Subcutaneous abdominal adipose tissue (tissue), 5 donors: ENCODE results near the gene PPP1R27.
"Not testable (repeated sequence)": the region's sequence is repeated elsewhere in the genome, so short reads cannot be mapped to it uniquely, and the experiment has no call there.

ENCODE experiments used
- H3K27ac ChIP-seq: one replicate; pipeline ENCODE4 v1.7.0; 2013; ENCODE audit warnings: low read depth, mild to moderate bottlenecking, inconsistent platforms, low read length, moderate library complexity
- H3K27me3 ChIP-seq, 5 donors: one replicate each; pipeline ENCODE4 v1.7.0; 2013; ENCODE audit warnings: low read length in 5 of 5, inconsistent platforms in 1 of 5; ENCODE audit not compliant: control insufficient read depth in 5 of 5, insufficient read depth in 4 of 5
- H3K36me3 ChIP-seq, 5 donors: one replicate each; pipeline ENCODE4 v1.7.0; 2013; ENCODE audit warnings: low read length in 5 of 5; ENCODE audit not compliant: control insufficient read depth in 5 of 5, insufficient read depth in 5 of 5
- H3K4me1 ChIP-seq, 5 donors: one replicate each; pipeline ENCODE4 v1.7.0; 2013; ENCODE audit warnings: low read length in 5 of 5, mild to moderate bottlenecking in 3 of 5, moderate library complexity in 1 of 5; ENCODE audit not compliant: control insufficient read depth in 5 of 5, insufficient read depth in 5 of 5
- H3K4me3 ChIP-seq, 5 donors: one replicate each; pipeline ENCODE4 v1.7.0; 2013; ENCODE audit warnings: low read length in 5 of 5, low read depth in 1 of 5
- H3K9ac ChIP-seq, 5 donors: one replicate each; pipeline ENCODE4 v1.7.0; 2013; ENCODE audit warnings: low read length in 5 of 5, mild to moderate bottlenecking in 4 of 5, moderate library complexity in 3 of 5
- H3K9me3 ChIP-seq, 5 donors: one replicate each; pipeline ENCODE4 v1.7.0; 2013; ENCODE audit warnings: low read length in 5 of 5; ENCODE audit not compliant: control insufficient read depth in 5 of 5
- donor health status: healthy.
- donor health status: healthy.
- donor health status: healthy.
- donor health status: healthy.
- donor health status: healthy.

The PPP1R27 gene

GRCh38 chr17:81841866-81842265, 7.0 kb upstream of the PPP1R27 start:
- H3K9ac ChIP-seq: no peak overlapping the region
- H3K36me3 ChIP-seq: peaks cover 0 to 46% (median 44%) of the 10 kb centered on the region in 5 donors
- peaks cover 0 to 7% (median 0%) of the 10 kb centered on the region in 5 donors for H3K4me1 ChIP-seq
- H3K27ac ChIP-seq: no peak overlapping the region
- H3K9me3 ChIP-seq: no peaks in the 10 kb centered on the region
- H3K4me3 ChIP-seq: no peak overlapping the region
- no peaks in the 10 kb centered on the region for H3K27me3 ChIP-seq

DNA sequence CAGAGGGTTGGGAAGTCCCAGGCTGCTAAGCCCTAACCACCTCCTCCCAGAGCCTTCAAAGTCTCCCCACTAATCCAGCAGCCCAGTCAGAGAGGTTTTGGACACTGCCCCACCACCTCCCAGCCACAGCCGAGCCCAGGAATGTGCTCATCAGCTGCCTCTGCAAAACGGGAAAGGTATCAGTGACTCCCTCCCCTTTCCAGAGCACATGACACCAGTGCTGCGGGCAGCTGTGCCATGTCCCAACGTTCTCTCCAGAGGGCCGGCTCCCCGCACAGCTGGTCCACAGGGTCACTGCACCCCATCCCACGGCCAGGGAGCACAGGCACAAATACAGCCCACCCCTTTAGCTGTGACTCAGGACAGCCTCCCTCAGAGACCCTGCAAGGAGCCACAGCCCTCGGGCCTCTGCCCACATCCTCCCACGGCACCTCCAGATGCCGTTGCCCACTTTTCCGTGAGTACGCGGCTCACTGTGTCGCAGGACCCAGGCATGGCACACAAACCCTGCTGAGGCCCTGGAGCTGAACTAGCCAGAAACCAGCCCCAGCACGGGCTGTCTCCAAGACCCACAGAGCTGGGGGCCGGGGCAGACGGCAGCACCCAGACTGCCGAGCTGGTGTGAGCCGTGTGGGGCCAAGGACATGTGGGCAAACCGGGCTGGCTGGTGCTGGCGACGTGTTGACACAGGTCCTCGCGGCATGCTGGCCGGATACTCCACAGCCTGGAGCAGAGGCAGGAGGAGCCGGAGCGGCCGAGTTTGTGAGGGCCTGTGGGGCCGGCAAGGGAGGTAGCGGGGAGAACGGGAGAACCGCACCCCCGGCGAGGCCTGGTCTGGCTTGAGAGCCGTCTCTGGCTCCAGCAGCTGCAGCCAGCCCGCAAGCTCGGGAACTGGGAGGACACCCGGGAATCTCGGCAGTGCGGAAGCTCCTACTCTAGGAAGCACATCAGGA, 6.3 kb upstream of the PPP1R27 start:
- no peak overlapping the region for H3K9ac ChIP-seq
- peaks cover 0 to 7% (median 0%) of the 10 kb centered on the region in 5 donors for H3K4me1 ChIP-seq
- H3K27ac ChIP-seq: no peak overlapping the region
- H3K36me3 ChIP-seq: peaks cover 0 to 39% (median 36%) of the 10 kb centered on the region in 5 donors
- no peak overlapping the region for H3K4me3 ChIP-seq
- no peaks in the 10 kb centered on the region for H3K27me3 ChIP-seq
- H3K9me3 ChIP-seq: no peaks in the 10 kb centered on the region

DNA sequence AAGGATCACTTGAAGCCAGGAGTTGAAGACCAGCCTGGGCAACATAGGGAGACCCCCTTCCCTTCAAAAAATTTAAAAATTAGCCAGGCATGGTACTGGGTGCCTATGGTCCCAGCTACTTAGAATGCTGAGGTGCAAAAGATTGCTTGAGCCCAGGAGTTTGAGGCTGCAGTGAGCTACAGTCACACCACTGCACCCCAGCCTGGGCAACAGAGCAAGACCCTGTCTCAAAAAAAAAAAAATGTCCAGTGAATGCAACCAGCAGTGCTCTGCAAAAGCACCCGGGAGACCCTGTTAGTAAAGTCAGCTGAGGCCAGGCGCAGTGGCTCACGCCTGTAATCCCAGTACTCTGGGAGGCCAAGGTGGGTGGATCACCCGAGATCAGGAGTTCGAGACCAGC, 5.2 kb upstream of the PPP1R27 start:
- H3K27ac ChIP-seq: not testable (repeated sequence)

GRCh38 chr17:81839301-81839700, 4.5 kb upstream of the PPP1R27 start:
- no peak overlapping the region for H3K27ac ChIP-seq
- H3K27me3 ChIP-seq: no peaks in the 10 kb centered on the region
- no peaks in the 10 kb centered on the region for H3K9me3 ChIP-seq
- peaks cover 0 to 21% (median 18%) of the 10 kb centered on the region in 5 donors for H3K36me3 ChIP-seq
- no peak overlapping the region for H3K4me3 ChIP-seq
- H3K4me1 ChIP-seq: peaks cover 0 to 9% (median 0%) of the 10 kb centered on the region in 5 donors
- no peak overlapping the region for H3K9ac ChIP-seq

More for the DNA sequence above, 5.2 kb upstream of the PPP1R27 start:
- not testable (repeated sequence) for H3K27me3 ChIP-seq, H3K9ac ChIP-seq, H3K4me1 ChIP-seq, H3K4me3 ChIP-seq, H3K9me3 ChIP-seq
- peaks cover 0 to 28% (median 26%) of the 10 kb centered on the region in 5 donors for H3K36me3 ChIP-seq

DNA sequence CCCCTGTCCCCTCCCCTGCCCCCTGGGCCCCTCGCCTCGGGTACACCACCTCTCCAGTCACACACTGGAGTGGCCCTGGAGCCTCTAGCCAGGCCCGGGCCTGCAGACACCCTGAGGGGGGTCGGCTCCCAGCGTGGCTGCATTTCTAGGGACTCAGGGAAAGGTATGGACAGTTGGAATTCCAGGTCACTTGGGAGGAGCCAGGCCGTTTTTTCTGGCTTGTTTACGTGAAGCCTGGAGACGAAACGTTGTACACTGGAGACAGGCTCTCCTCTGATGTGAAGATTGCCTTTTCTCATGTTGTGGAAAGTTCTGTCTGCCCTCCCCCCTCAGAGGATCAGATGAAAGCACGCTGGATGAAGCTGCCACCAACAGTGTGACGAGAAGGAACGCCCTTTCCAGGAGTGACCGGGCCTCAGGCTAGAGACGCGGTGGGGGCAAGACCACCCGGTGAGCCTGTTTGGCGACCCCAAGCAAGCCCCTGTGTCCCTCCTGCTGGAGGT, 4.0 kb upstream of the PPP1R27 start:
- H3K27ac ChIP-seq: no peak overlapping the region
- H3K4me1 ChIP-seq: peaks cover 0 to 14% (median 4%) of the 10 kb centered on the region in 5 donors
- no peak overlapping the region for H3K9ac ChIP-seq
- no peaks in the 10 kb centered on the region for H3K27me3 ChIP-seq
- peaks cover 0 to 16% (median 13%) of the 10 kb centered on the region in 5 donors for H3K36me3 ChIP-seq
- H3K9me3 ChIP-seq: no peaks in the 10 kb centered on the region
- no peak overlapping the region for H3K4me3 ChIP-seq

DNA sequence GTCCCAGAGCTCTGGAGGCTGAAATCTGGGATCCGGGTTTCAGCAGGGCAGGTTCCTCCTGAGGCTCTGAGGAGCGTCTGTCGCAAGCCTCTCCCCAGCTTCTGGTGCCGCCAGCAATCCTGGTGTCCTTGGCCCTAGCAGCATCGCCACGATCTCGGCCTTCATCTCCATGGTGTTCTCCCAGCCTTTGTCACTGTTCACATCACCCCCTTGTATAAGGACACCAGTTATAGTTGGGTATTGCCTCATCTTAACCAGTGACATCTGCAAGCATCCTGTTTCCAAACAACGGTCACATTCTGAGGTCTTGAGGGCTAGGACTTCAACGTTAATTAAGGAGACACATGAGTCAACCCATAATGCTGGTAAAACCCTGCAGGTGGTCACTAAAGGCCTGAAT, 2.8 kb upstream of the PPP1R27 start:
- Histone ChIP-seq H3K27ac (no peak overlapping the region), H3K36me3 (peaks cover 0 to 4% (median 2%) of the 10 kb centered on the region in 5 donors), H3K4me1 (peaks cover 0 to 13% (median 11%) of the 10 kb centered on the region in 5 donors), H3K27me3 (no peaks in the 10 kb centered on the region), H3K9ac (no peak overlapping the region), H3K9me3 (no peaks in the 10 kb centered on the region), H3K4me3 (no peak overlapping the region)

DNA sequence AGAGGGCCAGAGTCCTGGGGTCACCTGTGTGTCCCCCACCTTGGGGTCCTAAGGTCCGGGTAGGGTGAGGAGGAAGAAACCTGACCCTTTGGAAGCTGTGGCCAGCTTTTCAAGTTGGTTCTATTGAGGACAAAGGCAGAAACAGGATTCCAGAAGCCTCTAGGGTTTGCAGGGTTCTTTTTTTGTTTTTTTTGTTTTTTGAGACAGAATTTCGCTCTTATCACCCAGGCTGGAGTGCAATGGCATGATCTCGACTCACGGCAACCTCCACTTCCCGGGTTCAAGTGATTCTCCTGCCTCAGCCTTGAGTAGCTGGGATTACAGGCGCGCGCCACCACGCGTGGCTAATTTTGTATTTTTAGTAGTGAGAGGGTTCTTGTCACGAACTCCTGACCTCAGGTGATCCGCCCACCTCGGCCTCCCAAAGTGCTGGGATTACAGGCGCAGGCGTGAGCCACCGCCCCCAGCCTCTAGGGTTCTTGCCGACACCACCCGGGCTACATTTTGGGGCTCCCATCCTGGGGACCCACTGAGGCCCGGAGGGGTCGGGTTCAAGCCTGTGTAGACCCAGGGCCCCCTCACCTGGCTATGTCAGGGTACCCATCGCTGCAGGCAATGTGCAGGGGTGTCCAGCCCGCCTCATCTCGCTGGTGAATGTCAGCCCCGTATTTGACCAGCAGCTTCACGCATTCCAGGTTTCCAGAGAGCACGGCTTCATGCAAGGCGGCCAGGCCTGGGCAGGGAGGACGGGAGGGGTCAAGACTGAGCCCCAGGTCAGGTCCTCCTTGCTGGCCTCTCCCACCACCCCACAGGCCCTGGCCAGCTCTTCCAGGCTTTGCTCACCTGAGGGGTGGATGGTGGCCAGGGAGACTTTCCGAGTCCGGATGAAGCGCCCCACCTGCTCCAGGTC, 674 bp downstream of the PPP1R27 start:
- Histone ChIP-seq H3K27ac (peak overlapping the region; percentile 65), H3K9me3 (no peaks in the 10 kb centered on the region), H3K4me1 (peaks cover 7 to 28% (median 25%) of the 10 kb centered on the region in 5 donors), H3K27me3 (no peaks in the 10 kb centered on the region), H3K4me3 (peak overlapping the region; percentile 26 to 70 (median 61)), H3K36me3 (peaks cover 0 to 5% (median 0%) of the 10 kb centered on the region in 5 donors), H3K9ac (peak overlapping the region in 4 of 5 donors; percentile 64 to 83 (median 76))

DNA sequence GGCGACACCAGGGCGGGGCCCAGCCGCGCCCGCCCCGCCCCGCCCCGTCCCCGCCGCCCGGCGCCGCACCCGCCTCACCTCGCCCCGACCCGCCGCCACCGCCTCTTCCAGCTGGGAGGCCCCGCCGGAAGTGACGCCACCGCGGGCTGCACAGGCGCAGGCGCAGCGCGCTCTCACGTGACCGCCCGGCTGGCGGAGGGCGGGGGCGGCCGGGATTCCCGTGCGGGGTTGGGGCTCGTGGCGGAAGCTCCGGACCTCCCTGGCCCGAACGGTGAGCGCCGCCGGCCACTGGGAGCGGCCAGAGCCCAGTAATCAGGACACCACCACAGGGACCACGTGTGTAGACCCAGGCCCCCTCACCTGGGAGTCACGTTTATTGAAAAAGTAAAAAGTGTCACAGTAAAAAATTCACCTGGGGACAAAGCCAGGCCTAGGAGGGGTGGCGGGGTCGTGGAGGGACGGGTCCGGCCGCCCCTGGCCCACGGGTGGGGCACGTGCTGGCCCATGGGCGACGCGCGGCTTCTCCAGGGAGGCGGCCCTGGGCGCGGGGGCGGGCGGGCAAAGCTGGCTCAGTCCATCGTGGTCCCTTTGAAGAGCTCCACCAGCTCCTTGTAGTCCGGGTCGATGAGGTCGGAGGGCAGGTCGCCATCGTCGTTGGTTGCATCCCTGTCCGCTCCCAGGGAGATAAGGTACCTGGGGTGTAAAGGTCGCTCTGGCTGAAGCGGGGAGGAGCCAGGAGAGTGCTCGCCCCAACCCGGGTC, 1.5 kb downstream of the PPP1R27 start, which contains the start of gene MCRIP1:
Gene MCRIP1, minus strand, starts transcription at position 132 of the 761 bp plus-strand sequence. CDS start 8,785 bp downstream, outside the sequence.
- Histone ChIP-seq H3K27me3 (no peaks in the 10 kb centered on the region), H3K4me1 (peaks cover 7 to 34% (median 28%) of the 10 kb centered on the region in 5 donors), H3K36me3 (peaks cover 0 to 5% (median 0%) of the 10 kb centered on the region in 5 donors), H3K27ac (peak within 1 kb of the TSS; percentile 70), H3K9me3 (no peaks in the 10 kb centered on the region), H3K9ac (peak within 1 kb of the TSS; percentile 26 to 93 (median 86)), H3K4me3 (peak within 1 kb of the TSS; percentile 72 to 81 (median 77))

- Histone ChIP-seq H3K36me3 (peaks cover 0 to 5% (median 0%) of the 10 kb centered on the region in 5 donors), H3K9ac (peak overlapping the region in 4 of 5 donors; percentile 62 to 93 (median 88)), H3K4me1 (peaks cover 7 to 37% (median 31%) of the 10 kb centered on the region in 5 donors), H3K27me3 (no peaks in the 10 kb centered on the region), H3K27ac (peak overlapping the region; percentile 70), H3K9me3 (no peaks in the 10 kb centered on the region), H3K4me3 (peak overlapping the region; percentile 72 to 81 (median 77))
These were observed 2.2 kb downstream of the PPP1R27 start for GRCh38 chr17:81832608-81833159.
